ENCODE results near the gene FAM9B.

FAM9B gene

DNA sequence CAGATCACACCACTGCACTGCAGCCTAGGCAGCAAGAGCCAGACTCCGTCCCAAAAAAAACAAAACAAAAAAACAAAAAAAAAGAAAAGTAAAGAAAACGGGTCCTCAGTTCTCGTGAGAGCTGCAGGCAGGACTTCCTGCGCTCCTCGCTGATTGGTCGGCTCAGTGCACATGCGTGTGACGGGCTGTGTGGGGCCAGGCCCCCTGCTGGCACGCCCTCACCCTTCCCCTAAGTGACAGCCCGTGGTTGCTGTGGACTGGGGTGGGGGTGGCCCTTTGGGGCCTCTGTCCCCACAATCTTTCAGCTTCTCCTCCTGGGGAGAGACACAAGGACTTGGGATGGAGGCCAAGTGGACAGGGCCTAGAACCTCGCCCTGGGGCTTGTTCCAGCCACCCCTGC lies at the start of gene FAM9B:
Gene FAM9B (minus strand): TSS at position 139 of the 400 bp plus-strand sequence. CDS start 1,141 bp downstream, outside the sequence.
- Histone ChIP-seq H3K4me1 (ENCODE audit: control insufficient read depth in 2 of 2, insufficient read depth in 2 of 2, low read length in 2 of 2) (no peaks in the 10 kb centered on the region), H3K27me3 (ENCODE audit: control insufficient read depth in 2 of 2, insufficient read depth in 2 of 2, low read length in 2 of 2) (no peaks in the 10 kb centered on the region), H3K4me3 (ENCODE audit: low read length in 2 of 2) (no peak within 1 kb of the TSS), H3K27ac (ENCODE audit: low read depth in 2 of 2, low read length in 2 of 2) (no peak within 1 kb of the TSS), H3K36me3 (ENCODE audit: control insufficient read depth in 2 of 2, insufficient read depth in 2 of 2, low read length in 2 of 2) (no peaks in the 10 kb centered on the region), H3K9ac (ENCODE audit: low read depth in 1 of 2, low read length in 2 of 2) (no peak within 1 kb of the TSS), H3K9me3 (ENCODE audit: control insufficient read depth in 2 of 2, low read length in 2 of 2) (no peaks in the 10 kb centered on the region)

DNA sequence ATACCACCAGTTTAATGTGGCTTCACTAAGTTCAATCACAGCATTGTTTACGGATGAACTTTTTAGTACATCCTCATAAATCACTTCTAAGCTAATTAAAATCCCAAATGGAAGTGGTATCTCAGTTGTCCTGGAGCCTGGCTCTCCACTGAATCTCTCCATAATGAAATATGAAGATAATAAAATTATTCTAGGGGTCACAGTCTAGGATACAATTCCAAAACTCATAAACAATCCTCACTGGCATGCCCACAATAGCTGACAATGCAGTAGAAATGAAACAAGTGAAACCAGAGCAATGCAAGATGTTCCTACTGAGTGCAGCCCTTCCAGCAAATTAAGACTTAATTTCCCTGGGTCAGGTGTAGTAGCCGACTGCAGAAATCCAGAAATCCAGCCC lies 47.3 kb upstream of the FAM9B start:
- H3K27ac ChIP-seq (ENCODE audit: low read depth in 2 of 2, low read length in 2 of 2): no peak overlapping the region
- H3K9ac ChIP-seq (ENCODE audit: low read depth in 1 of 2, low read length in 2 of 2): no peak overlapping the region
- H3K27me3 ChIP-seq (ENCODE audit: control insufficient read depth in 2 of 2, insufficient read depth in 2 of 2, low read length in 2 of 2): no peaks in the 10 kb centered on the region
- H3K9me3 ChIP-seq (ENCODE audit: control insufficient read depth in 2 of 2, low read length in 2 of 2): no peaks in the 10 kb centered on the region
- no peak overlapping the region for H3K4me3 ChIP-seq (ENCODE audit: low read length in 2 of 2)
- H3K4me1 ChIP-seq (ENCODE audit: control insufficient read depth in 2 of 2, insufficient read depth in 2 of 2, low read length in 2 of 2): no peaks in the 10 kb centered on the region
- H3K36me3 ChIP-seq (ENCODE audit: control insufficient read depth in 2 of 2, insufficient read depth in 2 of 2, low read length in 2 of 2): no peaks in the 10 kb centered on the region

DNA sequence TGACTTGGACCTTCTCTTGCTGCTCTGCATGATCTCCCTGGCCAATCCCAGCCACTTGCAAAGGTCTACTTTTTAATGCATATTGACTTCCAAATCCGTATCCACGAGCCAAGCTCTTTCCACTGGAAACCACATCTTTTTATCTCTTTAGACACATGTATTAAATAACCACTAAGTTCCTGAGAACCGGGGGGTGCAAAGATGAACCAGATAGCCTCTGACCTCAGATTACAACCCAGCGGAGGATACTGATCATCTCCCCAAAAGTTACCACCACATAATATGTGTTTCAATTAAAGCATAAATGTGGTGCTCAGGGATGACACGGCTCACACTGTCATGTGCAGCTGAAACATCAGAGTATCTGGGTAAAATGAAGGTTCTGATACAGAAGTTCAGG lies 40.4 kb upstream of the FAM9B start:
- no peak overlapping the region for H3K4me3 ChIP-seq (ENCODE audit: low read length in 2 of 2)
- no peaks in the 10 kb centered on the region for H3K27me3 ChIP-seq (ENCODE audit: control insufficient read depth in 2 of 2, insufficient read depth in 2 of 2, low read length in 2 of 2)
- H3K9me3 ChIP-seq (ENCODE audit: control insufficient read depth in 2 of 2, low read length in 2 of 2): no peaks in the 10 kb centered on the region
- H3K9ac ChIP-seq (ENCODE audit: low read depth in 1 of 2, low read length in 2 of 2): no peak overlapping the region
- no peaks in the 10 kb centered on the region for H3K4me1 ChIP-seq (ENCODE audit: control insufficient read depth in 2 of 2, insufficient read depth in 2 of 2, low read length in 2 of 2)
- H3K27ac ChIP-seq (ENCODE audit: low read depth in 2 of 2, low read length in 2 of 2): no peak overlapping the region
- H3K36me3 ChIP-seq (ENCODE audit: control insufficient read depth in 2 of 2, insufficient read depth in 2 of 2, low read length in 2 of 2): no peaks in the 10 kb centered on the region

DNA sequence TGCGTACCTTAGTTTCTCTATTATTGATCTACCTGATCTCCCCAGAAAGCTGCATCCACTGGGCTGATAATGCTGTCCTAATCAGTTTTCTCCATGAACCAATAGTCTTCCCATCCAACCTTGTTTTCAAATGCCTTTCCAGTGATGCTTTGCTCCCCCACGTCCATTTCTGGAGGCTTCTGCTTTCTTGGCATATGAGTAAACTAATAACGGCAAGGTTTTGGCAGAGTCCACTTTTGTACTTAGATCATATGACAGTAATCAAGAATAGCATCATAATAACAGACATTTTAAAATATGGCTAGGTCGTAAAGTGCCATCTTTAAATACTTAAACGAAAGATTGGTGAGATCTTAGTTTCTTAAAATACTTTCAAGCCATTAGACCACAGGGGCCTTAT lies 38.4 kb upstream of the FAM9B start:
- Histone ChIP-seq H3K4me3 (ENCODE audit: low read length in 2 of 2) (no peak overlapping the region), H3K4me1 (ENCODE audit: control insufficient read depth in 2 of 2, insufficient read depth in 2 of 2, low read length in 2 of 2) (no peaks in the 10 kb centered on the region), H3K27ac (ENCODE audit: low read depth in 2 of 2, low read length in 2 of 2) (no peak overlapping the region), H3K27me3 (ENCODE audit: control insufficient read depth in 2 of 2, insufficient read depth in 2 of 2, low read length in 2 of 2) (peaks cover 0 to 2% of the 10 kb centered on the region in 2 donors), H3K9me3 (ENCODE audit: control insufficient read depth in 2 of 2, low read length in 2 of 2) (no peaks in the 10 kb centered on the region), H3K36me3 (ENCODE audit: control insufficient read depth in 2 of 2, insufficient read depth in 2 of 2, low read length in 2 of 2) (no peaks in the 10 kb centered on the region), H3K9ac (ENCODE audit: low read depth in 1 of 2, low read length in 2 of 2) (no peak overlapping the region)

DNA sequence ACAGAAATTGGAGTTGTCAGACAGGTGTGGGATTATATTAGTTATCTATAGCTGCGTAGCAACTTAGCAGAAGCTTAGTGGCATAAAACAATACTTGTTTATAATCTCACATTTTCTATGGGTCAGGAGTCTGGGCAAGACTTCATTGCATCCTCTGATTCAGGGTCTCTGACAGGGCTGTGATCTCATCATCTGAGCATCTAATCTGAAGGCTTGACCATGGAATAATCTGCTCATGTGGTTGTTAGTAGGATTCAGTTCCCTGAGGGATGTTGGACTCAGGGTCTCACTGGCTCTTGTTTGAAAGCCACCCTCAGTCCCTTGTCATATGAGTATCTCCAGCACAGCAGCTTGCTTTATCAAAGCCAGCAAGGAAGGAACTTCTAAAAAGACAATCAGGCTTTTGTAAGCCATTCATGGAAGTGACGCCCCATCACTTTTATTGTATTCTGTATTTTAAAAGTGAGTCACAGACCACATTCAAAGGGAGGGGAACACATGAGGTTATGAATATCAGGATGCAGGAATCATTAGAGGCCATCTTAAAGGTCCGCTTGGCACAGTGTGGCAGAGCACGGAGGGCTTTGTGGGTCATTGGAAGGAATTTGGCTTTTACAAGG lies 37.2 kb upstream of the FAM9B start:
- no peaks in the 10 kb centered on the region for H3K4me1 ChIP-seq (ENCODE audit: control insufficient read depth in 2 of 2, insufficient read depth in 2 of 2, low read length in 2 of 2)
- H3K27me3 ChIP-seq (ENCODE audit: control insufficient read depth in 2 of 2, insufficient read depth in 2 of 2, low read length in 2 of 2): peaks cover 0 to 2% of the 10 kb centered on the region in 2 donors
- H3K4me3 ChIP-seq (ENCODE audit: low read length in 2 of 2): no peak overlapping the region
- H3K9me3 ChIP-seq (ENCODE audit: control insufficient read depth in 2 of 2, low read length in 2 of 2): no peaks in the 10 kb centered on the region
- H3K9ac ChIP-seq (ENCODE audit: low read depth in 1 of 2, low read length in 2 of 2): no peak overlapping the region
- no peaks in the 10 kb centered on the region for H3K36me3 ChIP-seq (ENCODE audit: control insufficient read depth in 2 of 2, insufficient read depth in 2 of 2, low read length in 2 of 2)
- no peak overlapping the region for H3K27ac ChIP-seq (ENCODE audit: low read depth in 2 of 2, low read length in 2 of 2)

DNA sequence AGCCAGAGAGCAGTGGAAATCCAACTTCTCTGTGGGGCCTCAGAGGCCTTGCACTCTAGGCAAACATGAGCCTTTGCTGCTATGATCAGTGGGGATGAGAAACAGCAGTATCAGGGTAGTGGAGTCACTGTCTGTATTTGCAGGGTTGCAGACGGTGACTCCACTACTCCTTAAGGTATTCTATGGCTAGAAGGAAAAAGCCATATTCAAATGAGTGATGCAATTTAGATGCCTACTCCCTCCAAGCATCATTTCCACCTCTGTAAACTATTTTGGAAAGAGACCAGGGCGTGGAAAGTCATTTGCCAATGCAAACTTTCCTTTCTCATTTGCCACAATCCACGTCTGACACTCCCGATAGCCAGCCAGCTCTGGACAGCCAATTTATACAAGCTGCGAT lies 35.6 kb upstream of the FAM9B start:
- no peaks in the 10 kb centered on the region for H3K4me1 ChIP-seq (ENCODE audit: control insufficient read depth in 2 of 2, insufficient read depth in 2 of 2, low read length in 2 of 2)
- no peak overlapping the region for H3K27ac ChIP-seq (ENCODE audit: low read depth in 2 of 2, low read length in 2 of 2)
- H3K36me3 ChIP-seq (ENCODE audit: control insufficient read depth in 2 of 2, insufficient read depth in 2 of 2, low read length in 2 of 2): no peaks in the 10 kb centered on the region
- peaks cover 0 to 2% of the 10 kb centered on the region in 2 donors for H3K27me3 ChIP-seq (ENCODE audit: control insufficient read depth in 2 of 2, insufficient read depth in 2 of 2, low read length in 2 of 2)
- H3K4me3 ChIP-seq (ENCODE audit: low read length in 2 of 2): no peak overlapping the region
- H3K9ac ChIP-seq (ENCODE audit: low read depth in 1 of 2, low read length in 2 of 2): no peak overlapping the region
- H3K9me3 ChIP-seq (ENCODE audit: control insufficient read depth in 2 of 2, low read length in 2 of 2): no peaks in the 10 kb centered on the region

DNA sequence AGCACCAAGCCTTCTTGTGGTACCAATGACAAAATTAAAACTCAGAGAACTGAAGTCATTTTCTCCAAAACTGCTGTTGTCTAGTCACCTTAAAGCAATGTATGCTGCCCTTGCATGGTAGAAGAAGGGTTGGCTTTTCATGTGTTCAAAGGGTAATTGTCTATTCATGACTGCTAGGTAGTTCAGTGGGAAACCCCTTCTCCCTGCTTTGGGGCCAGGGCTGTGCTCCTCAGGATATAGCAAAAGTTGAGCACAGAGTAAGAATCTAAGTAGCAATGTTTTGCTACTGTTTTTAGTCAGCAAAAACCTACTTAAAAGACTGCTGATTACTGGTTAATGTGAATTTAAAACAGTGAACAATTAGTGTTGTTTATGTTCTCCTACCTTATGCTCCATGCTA lies 30.8 kb upstream of the FAM9B start:
- Histone ChIP-seq H3K36me3 (ENCODE audit: control insufficient read depth in 2 of 2, insufficient read depth in 2 of 2, low read length in 2 of 2) (no peaks in the 10 kb centered on the region), H3K4me1 (ENCODE audit: control insufficient read depth in 2 of 2, insufficient read depth in 2 of 2, low read length in 2 of 2) (no peaks in the 10 kb centered on the region), H3K27me3 (ENCODE audit: control insufficient read depth in 2 of 2, insufficient read depth in 2 of 2, low read length in 2 of 2) (peaks cover 0 to 2% of the 10 kb centered on the region in 2 donors), H3K4me3 (ENCODE audit: low read length in 2 of 2) (no peak overlapping the region), H3K27ac (ENCODE audit: low read depth in 2 of 2, low read length in 2 of 2) (no peak overlapping the region), H3K9ac (ENCODE audit: low read depth in 1 of 2, low read length in 2 of 2) (no peak overlapping the region), H3K9me3 (ENCODE audit: control insufficient read depth in 2 of 2, low read length in 2 of 2) (no peaks in the 10 kb centered on the region)

DNA sequence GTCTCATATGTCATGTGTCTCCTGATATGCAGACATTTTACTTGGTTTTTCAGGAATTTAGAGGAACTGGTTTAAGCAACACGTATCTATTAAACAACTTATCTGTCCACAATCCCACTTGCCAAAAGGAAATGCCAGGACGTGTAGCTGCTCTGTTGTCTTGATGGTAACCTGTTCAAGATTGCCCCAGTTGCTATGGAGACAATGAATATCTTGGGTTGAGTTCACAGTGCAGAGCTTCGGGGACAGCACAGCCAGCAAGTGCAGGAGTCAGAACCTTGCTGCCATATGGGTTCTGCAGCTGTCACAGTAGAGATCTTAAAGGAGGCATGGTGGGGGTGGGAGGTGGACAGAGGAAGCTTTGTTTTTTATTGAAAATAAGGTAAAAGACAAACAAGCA lies 28.7 kb upstream of the FAM9B start:
- Histone ChIP-seq H3K9ac (ENCODE audit: low read depth in 1 of 2, low read length in 2 of 2) (no peak overlapping the region), H3K9me3 (ENCODE audit: control insufficient read depth in 2 of 2, low read length in 2 of 2) (no peaks in the 10 kb centered on the region), H3K4me3 (ENCODE audit: low read length in 2 of 2) (no peak overlapping the region), H3K27me3 (ENCODE audit: control insufficient read depth in 2 of 2, insufficient read depth in 2 of 2, low read length in 2 of 2) (no peaks in the 10 kb centered on the region), H3K4me1 (ENCODE audit: control insufficient read depth in 2 of 2, insufficient read depth in 2 of 2, low read length in 2 of 2) (no peaks in the 10 kb centered on the region), H3K36me3 (ENCODE audit: control insufficient read depth in 2 of 2, insufficient read depth in 2 of 2, low read length in 2 of 2) (no peaks in the 10 kb centered on the region), H3K27ac (ENCODE audit: low read depth in 2 of 2, low read length in 2 of 2) (no peak overlapping the region)

DNA sequence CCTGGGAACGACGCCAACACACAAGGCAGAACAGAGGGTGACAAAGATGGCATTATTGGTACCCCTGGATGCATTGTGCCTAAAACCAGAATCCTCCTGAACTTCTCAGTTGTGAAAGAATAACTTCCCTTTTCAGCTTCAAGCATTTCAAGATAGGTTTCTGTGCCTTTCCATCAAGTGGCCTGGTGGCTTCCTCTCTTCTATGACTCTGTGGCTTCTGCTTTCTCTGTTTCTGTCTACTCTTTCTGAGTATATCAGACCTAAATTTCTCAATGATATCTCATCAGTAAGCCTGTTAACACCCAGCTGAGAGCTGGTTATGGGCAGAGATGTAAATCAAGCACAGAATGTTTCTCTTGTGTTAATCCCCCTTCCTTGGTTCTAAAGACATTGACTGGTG lies 21.4 kb upstream of the FAM9B start:
- Histone ChIP-seq H3K27me3 (ENCODE audit: control insufficient read depth in 2 of 2, insufficient read depth in 2 of 2, low read length in 2 of 2) (no peaks in the 10 kb centered on the region), H3K4me3 (ENCODE audit: low read length in 2 of 2) (no peak overlapping the region), H3K36me3 (ENCODE audit: control insufficient read depth in 2 of 2, insufficient read depth in 2 of 2, low read length in 2 of 2) (no peaks in the 10 kb centered on the region), H3K9ac (ENCODE audit: low read depth in 1 of 2, low read length in 2 of 2) (no peak overlapping the region), H3K9me3 (ENCODE audit: control insufficient read depth in 2 of 2, low read length in 2 of 2) (no peaks in the 10 kb centered on the region), H3K27ac (ENCODE audit: low read depth in 2 of 2, low read length in 2 of 2) (no peak overlapping the region), H3K4me1 (ENCODE audit: control insufficient read depth in 2 of 2, insufficient read depth in 2 of 2, low read length in 2 of 2) (no peaks in the 10 kb centered on the region)

DNA sequence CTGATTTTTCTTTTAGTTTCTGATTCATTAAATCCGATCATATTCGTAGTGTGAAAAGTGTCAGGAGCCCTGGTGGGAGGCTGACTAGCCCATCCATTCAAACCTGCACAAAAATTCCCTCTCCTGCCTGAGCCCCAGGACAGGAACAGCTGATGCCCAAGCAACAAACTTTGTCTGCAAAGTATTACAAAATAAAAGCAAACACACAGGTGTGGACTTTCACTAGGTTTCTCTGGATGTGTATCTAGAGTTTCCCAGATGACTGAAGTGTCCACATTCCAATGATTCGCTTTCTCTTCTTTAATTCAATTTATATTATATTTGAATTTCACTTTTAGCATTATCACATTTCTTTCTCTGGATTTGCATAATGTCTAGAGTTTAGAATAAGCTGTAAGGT lies 18.2 kb upstream of the FAM9B start:
- Histone ChIP-seq H3K9ac (ENCODE audit: low read depth in 1 of 2, low read length in 2 of 2) (no peak overlapping the region), H3K4me1 (ENCODE audit: control insufficient read depth in 2 of 2, insufficient read depth in 2 of 2, low read length in 2 of 2) (no peaks in the 10 kb centered on the region)

DNA sequence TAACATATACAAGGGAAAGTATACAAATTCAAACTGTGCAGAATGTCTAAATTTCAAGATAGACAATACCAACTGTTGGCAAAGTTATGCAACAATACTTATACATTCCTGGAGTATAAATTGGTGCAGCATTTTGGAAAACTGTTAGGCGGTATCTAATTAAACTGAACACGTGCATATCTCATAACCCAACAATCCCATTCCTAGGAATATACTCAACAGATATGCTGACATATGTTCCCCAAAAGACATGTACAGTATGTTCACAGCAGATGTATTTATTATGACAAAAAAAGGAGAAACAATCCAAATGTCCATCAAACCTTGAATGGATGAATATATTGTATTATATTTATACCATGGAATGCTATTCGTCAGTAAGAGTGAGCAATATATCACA lies 16.4 kb upstream of the FAM9B start:
- Histone ChIP-seq H3K4me1 (ENCODE audit: control insufficient read depth in 2 of 2, insufficient read depth in 2 of 2, low read length in 2 of 2) (no peaks in the 10 kb centered on the region), H3K9me3 (ENCODE audit: control insufficient read depth in 2 of 2, low read length in 2 of 2) (no peaks in the 10 kb centered on the region), H3K27me3 (ENCODE audit: control insufficient read depth in 2 of 2, insufficient read depth in 2 of 2, low read length in 2 of 2) (no peaks in the 10 kb centered on the region), H3K9ac (ENCODE audit: low read depth in 1 of 2, low read length in 2 of 2) (no peak overlapping the region), H3K36me3 (ENCODE audit: control insufficient read depth in 2 of 2, insufficient read depth in 2 of 2, low read length in 2 of 2) (no peaks in the 10 kb centered on the region), H3K27ac (ENCODE audit: low read depth in 2 of 2, low read length in 2 of 2) (no peak overlapping the region), H3K4me3 (ENCODE audit: low read length in 2 of 2) (no peak overlapping the region)

More for the DNA sequence above, 18.2 kb upstream of the FAM9B start:
- Histone ChIP-seq H3K27ac (ENCODE audit: low read depth in 2 of 2, low read length in 2 of 2) (no peak overlapping the region), H3K9me3 (ENCODE audit: control insufficient read depth in 2 of 2, low read length in 2 of 2) (no peaks in the 10 kb centered on the region), H3K4me3 (ENCODE audit: low read length in 2 of 2) (no peak overlapping the region), H3K36me3 (ENCODE audit: control insufficient read depth in 2 of 2, insufficient read depth in 2 of 2, low read length in 2 of 2) (no peaks in the 10 kb centered on the region), H3K27me3 (ENCODE audit: control insufficient read depth in 2 of 2, insufficient read depth in 2 of 2, low read length in 2 of 2) (no peaks in the 10 kb centered on the region)

Data from mucosa of rectum (tissue), 2 donors.